Motor neuron (in vitro differentiated cells): ENCODE measurements around the gene BIRC2. TPM values are rescaled to one million over a fixed set of nuclear protein-coding genes. Genes with fewer than 3 reads are reported as not detected.
A peak's percentile ranks its signal among the peaks of the same experiment; 100 is the strongest.

Source experiments
- ATAC-seq, 8 experiments: fragments of 200-7000 bp; cut with Tn5 transposase; replicated peaks in 6 of 8; 2 replicates each; pipeline ENCODE4 v1.8.0; 2021; ENCODE audit warnings: mild to moderate bottlenecking in 8 of 8, moderate library complexity in 8 of 8
- H3K27ac ChIP-seq, 2 donors: fragments of 250-450 bp; sonication (Bioruptor Pico); 2 replicates each; pipeline ENCODE4 v1.9.0; 2021; ENCODE audit warnings: antibody characterized with exemption in 2 of 2, mild to moderate bottlenecking in 2 of 2, moderate library complexity in 1 of 2
- H3K4me1 ChIP-seq, 2 donors: fragments of 250-450 bp; sonication (Bioruptor Pico); replicated peaks in 1 of 2; 2 replicates each; pipeline ENCODE4 v1.6.1; 2021; ENCODE audit warnings: antibody characterized with exemption in 2 of 2, mild to moderate bottlenecking in 2 of 2, moderate library complexity in 1 of 2
- H3K4me3 ChIP-seq, 5 donors: fragments of 250-450 bp; sonication (Bioruptor Pico); 2 replicates each; pipeline ENCODE4 v1.9.0; 2021; ENCODE audit warnings: antibody characterized with exemption in 5 of 5, mild to moderate bottlenecking in 5 of 5, moderate library complexity in 4 of 5
- WGBS, 10 experiments: fragments of 450-650 bp; shearing (Covaris generic); methylation state at CpG; one replicate each; pipeline ENCODE4 v1.0.0; 2022; 5-methylcytosine and 5-hydroxymethylcytosine counted together
- in situ Hi-C, 9 experiments: fragments of 400-800 bp; cut with MboI; loops; one replicate each; pipeline ENCODE4 v1.15.0; 2021; ENCODE audit warnings: low sequenced_read_pairs in 9 of 9, low pct_unique_long_range_greater_than_20kb in 2 of 9; ENCODE audit not compliant: unreplicated experiment in 9 of 9
- total RNA-seq, 8 experiments: library from RNA; unstranded; fragments of 300-600 nt; gene quantifications; 2 replicates each; pipeline versions ENCODE4 v1.2.3 to v1.2.4, GENCODE V29; 2022

The BIRC2 gene
- total RNA-seq, 8 experiments from 2014 or later: 22.1 to 65.0 (median 49.4) TPM

DNA sequence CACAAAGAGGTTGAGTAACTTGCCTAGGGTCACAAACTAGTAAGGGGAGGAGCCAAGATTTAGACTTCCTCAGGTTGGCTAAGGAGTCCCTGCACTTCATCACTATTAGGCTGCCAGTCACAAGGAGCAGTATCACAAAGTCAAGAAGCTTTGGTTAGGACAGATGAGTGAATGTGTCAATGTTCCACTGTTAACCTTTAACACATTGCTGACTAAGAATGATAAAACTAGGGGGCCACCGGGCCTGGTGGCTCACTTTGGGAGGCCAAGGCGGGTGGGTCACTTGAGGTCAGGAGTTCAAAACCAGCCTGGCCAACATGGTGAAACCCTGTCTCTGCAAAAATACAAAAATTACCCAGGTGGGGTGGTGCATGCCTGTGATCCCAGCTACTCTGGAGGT lies 73.5 kb downstream of the BIRC2 start:
- in situ Hi-C loops: no loop called here
- Histone ChIP-seq H3K4me3 (no peak overlapping the region), H3K4me1 (peaks cover 10 to 25% of the 10 kb centered on the region in 2 donors), H3K27ac (peak overlapping the region in 1 of 2 donors; percentile 46)
- no peak for ATAC-seq
- 20 to 100% (median 71%) methylated on average over 1 to 2 of the region's 2 CpGs; no CpG with 5 or more reads in 4 of the 10 experiments for WGBS, 10 experiments

DNA sequence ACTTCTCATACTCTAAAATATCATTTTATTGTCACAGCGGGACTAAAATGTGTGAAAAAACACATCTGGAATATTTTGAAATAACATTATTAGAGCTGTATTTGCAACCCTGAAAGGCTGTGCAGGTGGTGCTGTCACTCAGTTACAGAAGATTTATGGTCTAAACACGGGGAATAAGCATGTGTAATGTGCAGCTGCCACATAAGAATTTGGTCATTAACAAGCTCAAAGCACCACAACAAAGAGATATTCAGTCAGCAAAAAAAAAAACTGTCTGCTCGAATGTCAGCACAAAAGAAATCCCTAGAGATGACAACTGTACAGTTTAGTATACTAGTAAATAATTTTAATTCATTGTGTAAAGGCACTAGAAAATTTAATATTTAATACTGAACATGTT lies 74.2 kb downstream of the BIRC2 start:
- in situ Hi-C loops: no loop called here
- peak in 7 of 8 experiments; percentile 34 to 90 (median 73) for ATAC-seq
- peak overlapping the region in 1 of 2 donors; percentile 46 for H3K27ac ChIP-seq
- 0 to 83% (median 26%) methylated on average over 1 to 3 of the region's 3 CpGs for WGBS, 10 experiments
- H3K4me3 ChIP-seq: no peak overlapping the region
- H3K4me1 ChIP-seq: peaks cover 10 to 25% of the 10 kb centered on the region in 2 donors

DNA sequence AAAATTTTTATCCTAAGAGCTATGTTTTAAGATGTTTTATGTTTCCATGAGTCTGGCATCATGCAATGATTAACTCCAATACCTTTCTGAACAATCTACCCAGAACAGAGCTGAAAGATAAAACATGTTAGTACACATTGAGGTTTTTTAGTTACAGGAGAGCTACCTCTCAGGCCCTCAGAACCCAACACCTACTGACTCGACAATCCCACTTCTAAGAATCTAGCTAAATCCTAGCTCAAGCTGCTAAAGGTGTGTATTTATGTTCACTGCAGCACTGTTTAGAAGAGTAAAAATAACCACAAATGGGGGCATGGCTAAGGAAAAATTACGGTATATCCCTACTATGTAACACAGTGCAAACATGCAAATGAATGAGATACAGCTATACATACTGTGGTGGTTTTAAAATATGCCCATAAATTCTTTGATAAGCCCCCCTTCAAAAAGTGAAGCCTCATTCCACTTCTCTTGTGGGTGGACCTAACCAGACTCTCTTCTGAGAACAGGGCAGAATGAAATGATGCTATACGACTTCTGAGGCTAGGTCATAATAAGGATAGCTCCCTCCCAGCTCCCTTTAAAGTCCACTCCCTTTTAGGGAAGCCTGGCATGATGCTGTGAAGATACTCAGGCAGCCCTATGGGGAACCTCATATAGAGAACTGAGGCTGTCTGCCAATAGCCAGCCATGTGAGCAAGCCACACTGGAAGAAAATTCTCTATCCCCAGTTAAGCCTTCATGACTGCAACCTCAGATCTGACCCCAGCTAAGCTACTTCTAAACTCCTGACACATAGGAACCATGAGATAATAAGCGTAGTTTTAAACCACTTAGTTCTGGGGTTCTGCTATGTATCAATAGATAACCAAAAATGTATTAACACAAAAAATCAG lies 76.1 kb downstream of the BIRC2 start:
- in situ Hi-C loops: no loop called here
- WGBS, 10 experiments: 0 to 100% (median 88%) methylated on average over 1 to 4 of the region's 4 CpGs; no CpG with 5 or more reads in 2 of the 10 experiments
- H3K4me1 ChIP-seq: peaks cover 10 to 25% of the 10 kb centered on the region in 2 donors
- ATAC-seq: peak in 6 of 8 experiments; percentile 9 to 69 (median 28)
- peak overlapping the region in 1 of 2 donors; percentile 29 for H3K27ac ChIP-seq
- H3K4me3 ChIP-seq: no peak overlapping the region

DNA sequence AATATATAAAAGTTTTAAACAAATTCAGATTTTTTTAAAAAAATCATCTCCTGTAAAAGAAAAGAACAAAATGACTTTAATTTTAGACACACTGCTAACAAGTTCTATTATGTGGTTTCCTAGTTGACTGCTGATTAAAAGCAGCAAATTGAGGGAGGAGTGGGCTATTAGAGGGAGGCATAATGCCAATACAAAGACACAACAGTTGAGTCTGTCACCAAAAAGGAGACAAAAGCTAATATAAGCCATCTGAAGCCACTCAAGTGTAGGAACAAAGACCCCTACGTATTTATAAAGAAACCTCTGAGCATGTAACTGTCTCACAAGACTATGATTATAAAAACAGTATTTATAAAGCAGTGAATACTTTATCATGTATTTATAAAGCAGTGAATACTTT lies 76.9 kb downstream of the BIRC2 start:
- WGBS, 10 experiments: 0 to 100% (median 30%) methylated on average over 1 of the region's 1 CpG; no CpG with 5 or more reads in 3 of the 10 experiments
- Histone ChIP-seq H3K4me3 (no peak overlapping the region), H3K4me1 (peaks cover 10 to 25% of the 10 kb centered on the region in 2 donors), H3K27ac (no peak overlapping the region)
- ATAC-seq: no peak
- in situ Hi-C loops: no loop called here

DNA sequence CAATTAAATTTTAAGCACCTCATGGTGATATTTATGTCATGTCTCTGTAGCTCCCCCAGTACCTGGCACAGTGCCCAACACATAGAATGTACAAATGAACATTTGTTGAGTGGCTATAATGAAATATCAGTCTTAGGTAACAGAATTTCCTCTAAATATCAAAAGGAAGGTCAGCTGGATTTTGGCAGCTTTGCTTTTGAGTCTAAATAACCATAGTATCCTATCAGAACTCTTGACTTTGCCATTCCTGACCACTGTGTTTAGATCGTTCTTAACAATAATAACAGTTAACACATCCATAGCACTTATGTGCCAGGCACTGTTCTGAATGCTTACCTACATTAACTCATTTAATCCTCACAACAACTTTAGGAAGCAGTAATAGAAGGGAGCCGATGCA lies 79.0 kb downstream of the BIRC2 start:
- in situ Hi-C loops: no loop called here
- no peak for ATAC-seq
- Histone ChIP-seq H3K4me3 (no peak overlapping the region), H3K27ac (no peak overlapping the region), H3K4me1 (peaks cover 6 to 14% of the 10 kb centered on the region in 2 donors)
- 14 to 100% (median 79%) methylated on average over 1 to 2 of the region's 2 CpGs for WGBS, 10 experiments

DNA sequence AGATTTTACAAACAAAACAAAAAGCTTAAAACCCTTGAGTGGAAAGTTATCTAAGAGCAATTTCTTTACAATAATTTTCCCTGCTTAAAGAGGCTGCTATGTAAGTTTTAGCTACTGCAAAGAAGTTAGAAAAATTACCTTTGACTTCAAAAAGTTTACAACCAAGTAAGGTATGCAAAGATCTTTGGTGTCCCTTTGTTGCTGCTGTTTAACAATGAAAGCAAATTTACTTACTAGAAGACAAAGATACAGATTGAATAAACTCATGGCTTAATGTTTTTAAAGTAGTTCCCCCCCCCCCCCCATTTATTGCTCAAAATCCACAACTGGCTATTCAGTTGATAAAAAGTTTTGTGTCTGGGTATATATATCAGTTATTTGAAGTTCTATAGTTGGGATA lies 79.6 kb downstream of the BIRC2 start:
- in situ Hi-C loops: no loop called here
- no peak overlapping the region for H3K27ac ChIP-seq
- peaks cover 5 to 9% of the 10 kb centered on the region in 2 donors for H3K4me1 ChIP-seq
- no peak overlapping the region for H3K4me3 ChIP-seq
- ATAC-seq: no peak

DNA sequence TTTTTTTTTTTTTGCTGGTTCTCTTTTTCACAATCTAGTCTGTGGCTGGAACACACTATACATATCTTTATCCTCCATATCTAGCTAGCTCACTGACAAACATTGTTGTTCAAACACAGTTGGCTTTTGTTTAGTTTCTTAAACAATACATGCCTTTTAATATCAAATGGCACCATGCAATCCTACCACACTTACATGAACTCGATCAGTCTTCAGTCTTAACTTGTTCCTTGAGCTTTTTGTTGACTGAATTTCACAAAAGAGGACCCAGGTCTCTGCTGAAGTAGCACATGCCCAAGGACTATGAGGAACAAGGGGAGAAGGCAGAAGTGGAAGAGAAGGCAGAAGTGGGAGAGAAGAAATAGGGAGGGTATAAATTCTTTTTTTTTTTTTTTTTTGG lies 80.1 kb downstream of the BIRC2 start:
- Histone ChIP-seq H3K4me1 (peaks cover 5 to 7% of the 10 kb centered on the region in 2 donors), H3K27ac (no peak overlapping the region), H3K4me3 (no peak overlapping the region)
- 0% methylated on average over 1 of the region's 1 CpG; no CpG with 5 or more reads in 3 of the 10 experiments for WGBS, 10 experiments
- in situ Hi-C loops: no loop called here
- ATAC-seq: no peak

Other genes starting within 250 kb of the BIRC2 start
- gene YAP1, start 236.8 kb upstream of the BIRC2 start, total RNA-seq: 10 to 100 TPM; 13.4 to 83.0 (median 43.5) TPM
- gene BIRC3, start 29.7 kb upstream of the BIRC2 start, total RNA-seq: 1 to 10 TPM in 2 of 8 experiments, under 1 TPM in 6; 0.11 to 2.2 (median 0.49) TPM
- gene TMEM123, start 105.6 kb downstream of the BIRC2 start, total RNA-seq: 100 to 1,000 TPM in 2 of 8 experiments, 10 to 100 TPM in 6; 18.3 to 123 (median 60.0) TPM
- under 1 TPM in 1 of 8 experiments, not detected in 7; 0.86 TPM for gene MMP7, start 183.5 kb downstream of the BIRC2 start, total RNA-seq